H1 (cell line): ENCODE measurements around the gene ECSIT. TPM values are rescaled to one million over a fixed set of nuclear protein-coding genes. Genes with fewer than 3 reads are reported as not detected.

Experiments
- CTCF ChIA-PET: fragments of 300-600 bp; sonication (Branson Sonifier 250); formaldehyde crosslinking; loops from one replicate; lab custom pipeline; 2021; ENCODE audit not compliant: partially characterized antibody; lab: Charles Lee
- POLR2A ChIA-PET: fragments of 300-600 bp; sonication (Branson Sonifier 250); formaldehyde crosslinking; loops from one replicate; lab custom pipeline; 2021; ENCODE audit warnings: inconsistent platforms; ENCODE audit not compliant: partially characterized antibody; lab: Charles Lee
- DNase-seq, 2 experiments: peaks; one replicate each; pipeline versions ENCODE4 v3.0.0 to v3.0.0-alpha.2; 2010 to 2022; ENCODE audit warnings: low spot score in 2 of 2, low read depth in 1 of 2, mixed read lengths in 1 of 2
- FAIRE-seq: peaks from 2 replicates; lab custom pipeline; 2011; peaks lifted over from hg19 to GRCh38; lab: Jason Lieb, UNC
- H2AFZ ChIP-seq: 2 replicates; pipeline ENCODE4 v1.8.1; 2012; ENCODE audit warnings: low read length, inconsistent platforms
- H2AK5ac ChIP-seq: 2 replicates; pipeline ENCODE4 v1.6.1; 2013; ENCODE audit warnings: low read depth, low read length
- H2BK120ac ChIP-seq: replicated peaks from 2 replicates; pipeline ENCODE3; 2013; ENCODE audit warnings: low read depth, low read length, inconsistent platforms
- H2BK12ac ChIP-seq: 2 replicates; pipeline ENCODE4 v1.6.1; 2013; ENCODE audit warnings: low read depth, low read length
- H2BK15ac ChIP-seq: 2 replicates; pipeline ENCODE4 v1.6.1; 2013; ENCODE audit warnings: low read length
- H2BK20ac ChIP-seq: 2 replicates; pipeline ENCODE4 v1.6.1; 2013; ENCODE audit warnings: low read length
- H2BK5ac ChIP-seq: 2 replicates; pipeline ENCODE4 v1.6.1; 2013; ENCODE audit warnings: low read depth, low read length
- H3K14ac ChIP-seq: 2 replicates; pipeline ENCODE4 v1.6.1; 2013; ENCODE audit warnings: inconsistent platforms; ENCODE audit not compliant: insufficient read length
- H3K18ac ChIP-seq: 2 replicates; pipeline ENCODE4 v1.6.1; 2013; ENCODE audit warnings: low read length; ENCODE audit errors: extremely low read depth
- H3K23ac ChIP-seq: 2 replicates; pipeline ENCODE4 v1.6.1; 2013; ENCODE audit warnings: inconsistent platforms; ENCODE audit not compliant: insufficient read length
- H3K23me2 ChIP-seq: 2 replicates; pipeline ENCODE4 v1.6.1; 2013; ENCODE audit warnings: low read depth, low read length
- H3K27ac ChIP-seq: 2 replicates; pipeline ENCODE4 v1.6.1; 2011; ENCODE audit warnings: low read depth, low read length, inconsistent platforms
- H3K27me3 ChIP-seq, 4 experiments: replicated peaks in 1 of 4; 1 replicate in 1 of 4; 2 replicates in 3 of 4; pipeline versions ENCODE4 v1.6.1 to v1.8.1; 2011 to 2013; ENCODE audit warnings: low read length in 3 of 4, mild to moderate bottlenecking in 3 of 4, inconsistent platforms in 2 of 4, mixed read lengths in 2 of 4, moderate library complexity in 1 of 4; ENCODE audit not compliant: control insufficient read depth in 3 of 4, insufficient read depth in 3 of 4; ENCODE audit errors: extremely low read depth in 1 of 4
- H3K36me3 ChIP-seq, 4 experiments: 2 replicates each; pipeline versions ENCODE4 v1.6.1 to v1.8.1; 2011 to 2013; ENCODE audit warnings: mild to moderate bottlenecking in 4 of 4, low read length in 3 of 4, moderate library complexity in 2 of 4, control low read depth in 1 of 4, inconsistent platforms in 1 of 4; ENCODE audit not compliant: insufficient read depth in 4 of 4, control insufficient read depth in 2 of 4
- H3K4ac ChIP-seq: replicated peaks from 2 replicates; pipeline ENCODE3; 2013; ENCODE audit warnings: low read length, low read depth, mixed read lengths, inconsistent platforms; ENCODE audit not compliant: insufficient read length
- H3K4me1 ChIP-seq, 4 experiments: replicated peaks in 1 of 4; 1 replicate in 1 of 4; 2 replicates in 3 of 4; pipeline versions ENCODE4 v1.6.1 to v1.8.1; 2011 to 2013; ENCODE audit warnings: low read length in 3 of 4, inconsistent platforms in 2 of 4, mixed read lengths in 1 of 4; ENCODE audit not compliant: insufficient read depth in 4 of 4, control insufficient read depth in 3 of 4
- H3K4me2 ChIP-seq, 2 experiments: 2 replicates each; pipeline versions ENCODE4 v1.6.1 to v1.8.1; 2011 to 2013; ENCODE audit warnings: low read depth in 2 of 2, low read length in 2 of 2, control low read depth in 1 of 2, inconsistent platforms in 1 of 2, mild to moderate bottlenecking in 1 of 2; ENCODE audit not compliant: insufficient read depth in 1 of 2
- H3K4me3 ChIP-seq, 4 experiments: fragments of 200-600, 300-600 bp in 1 of 4; sonication (generic), shearing (Covaris generic), sonication (Bioruptor Twin) in 1 of 4; 2 replicates each; pipeline versions ENCODE4 v1.5.1 to v1.8.1; 2011 to 2016; ENCODE audit warnings: low read length in 4 of 4, low read depth in 3 of 4, control low read depth in 2 of 4, inconsistent platforms in 2 of 4, mild to moderate bottlenecking in 2 of 4, mixed read lengths in 1 of 4, moderate library complexity in 1 of 4; ENCODE audit not compliant: insufficient read depth in 2 of 4; ENCODE audit errors: extremely low read depth in 1 of 4
- H3K56ac ChIP-seq: replicated peaks from 2 replicates; pipeline ENCODE3; 2013; ENCODE audit warnings: low read depth, mild to moderate bottlenecking, mixed read lengths, low read length, inconsistent platforms; ENCODE audit not compliant: insufficient read length
- H3K79me1 ChIP-seq: 2 replicates; pipeline ENCODE4 v1.6.1; 2013; ENCODE audit warnings: low read depth, low read length, control low read depth
- H3K79me2 ChIP-seq, 2 experiments: 2 replicates each; pipeline versions ENCODE4 v1.6.1 to v1.8.1; 2012 to 2013; ENCODE audit warnings: low read length in 2 of 2, mild to moderate bottlenecking in 2 of 2, inconsistent platforms in 1 of 2; ENCODE audit not compliant: insufficient read depth in 2 of 2, control insufficient read depth in 1 of 2
- H3K9ac ChIP-seq, 4 experiments: replicated peaks in 1 of 4; 1 replicate in 1 of 4; 2 replicates in 3 of 4; pipeline versions ENCODE4 v1.6.1 to v1.8.1; 2011 to 2013; ENCODE audit warnings: low read depth in 3 of 4, low read length in 3 of 4, control low read depth in 2 of 4, mild to moderate bottlenecking in 2 of 4, moderate library complexity in 2 of 4, inconsistent platforms in 1 of 4; ENCODE audit errors: extremely low read depth in 1 of 4
- H3K9me3 ChIP-seq, 2 experiments: 2 replicates each; pipeline versions ENCODE4 v1.6.1 to v1.8.1; 2012 to 2013; ENCODE audit warnings: mild to moderate bottlenecking in 2 of 2, moderate library complexity in 2 of 2, control low read depth in 1 of 2, inconsistent platforms in 1 of 2, low read depth in 1 of 2, low read length in 1 of 2, mixed read lengths in 1 of 2; ENCODE audit not compliant: insufficient read depth in 2 of 2
- H4K20me1 ChIP-seq, 2 experiments: replicated peaks in 1 of 2; 2 replicates each; pipeline versions ENCODE3 to v1.8.1; 2011 to 2013; ENCODE audit warnings: inconsistent platforms in 2 of 2, low read length in 2 of 2, mild to moderate bottlenecking in 1 of 2; ENCODE audit not compliant: insufficient read depth in 2 of 2, control insufficient read depth in 1 of 2
- H4K5ac ChIP-seq: 2 replicates; pipeline ENCODE4 v1.6.1; 2013; ENCODE audit warnings: low read length, low read depth, mixed read lengths, inconsistent platforms; ENCODE audit not compliant: insufficient read length
- H4K8ac ChIP-seq: 2 replicates; pipeline ENCODE4 v1.8.0; 2013; ENCODE audit warnings: mild to moderate bottlenecking, moderate library complexity, low read length, inconsistent platforms; ENCODE audit not compliant: insufficient read depth; ENCODE audit errors: extremely low read depth
- H4K91ac ChIP-seq: replicated peaks from 2 replicates; pipeline ENCODE3; 2013; ENCODE audit warnings: low read length, mixed read lengths, inconsistent platforms; ENCODE audit not compliant: insufficient read length
- ASH2L ChIP-seq: fragments of 200-600, 300-600 bp; sonication (generic); IDR thresholded peaks from one replicate; pipeline ENCODE4 v1.7.1; 2017; ENCODE audit warnings: low read length
- CHD2 ChIP-seq: IDR thresholded peaks from 2 replicates; pipeline ENCODE4 v1.6.1; 2012; ENCODE audit warnings: low read length, improper control_type of control experiment
- CTBP2 ChIP-seq: IDR thresholded peaks from 2 replicates; pipeline ENCODE4 v1.7.0; 2011; ENCODE audit warnings: borderline replicate concordance, mild to moderate bottlenecking, moderate library complexity, mixed read lengths, low read length; ENCODE audit not compliant: insufficient read depth, insufficient read length
- FOSL1 ChIP-seq: IDR thresholded peaks from 2 replicates; pipeline ENCODE4 v1.6.1; 2011; ENCODE audit warnings: mild to moderate bottlenecking, low read depth, low read length, moderate library complexity; ENCODE audit not compliant: insufficient read depth
- JUN ChIP-seq: IDR thresholded peaks from 2 replicates; pipeline ENCODE4 v1.6.1; 2011; ENCODE audit warnings: low read depth, mild to moderate bottlenecking, improper control_type of control experiment, low read length
- KDM4A ChIP-seq: IDR thresholded peaks from one replicate; pipeline ENCODE4 v1.7.1; 2012; ENCODE audit warnings: low read depth, mild to moderate bottlenecking, moderate library complexity, low read length, inconsistent platforms; ENCODE audit not compliant: severe bottlenecking
- MAFK ChIP-seq: IDR thresholded peaks from 2 replicates; pipeline ENCODE4 v1.6.1; 2012; ENCODE audit warnings: low read depth, mild to moderate bottlenecking, improper control_type of control experiment, low read length
- TAF1 ChIP-seq: IDR thresholded peaks from 2 replicates; pipeline ENCODE4 v1.6.1; 2011; ENCODE audit warnings: mild to moderate bottlenecking, low read depth, low read length
- TAF7 ChIP-seq: optimal IDR thresholded peaks from 2 replicates; pipeline ENCODE3; 2011; ENCODE audit warnings: low read depth, mild to moderate bottlenecking, inconsistent platforms, low read length, moderate library complexity, borderline replicate concordance
- TCF12 ChIP-seq: IDR thresholded peaks from 2 replicates; pipeline ENCODE4 v1.6.1; 2011; ENCODE audit warnings: low read depth, mild to moderate bottlenecking, low read length
- TEAD4 ChIP-seq: IDR thresholded peaks from 2 replicates; pipeline ENCODE4 v1.6.1; 2012; ENCODE audit warnings: low read depth, low read length, inconsistent platforms, mixed read lengths
- WGBS, 2 experiments: shearing (Covaris generic) in 1 of 2; methylation state at CpG; one replicate each; pipeline versions ENCODE4 v1.1.6 to v1.1.7; 2013 to 2015; ENCODE audit warnings: low lambda C conversion rate in 2 of 2, mixed read lengths in 2 of 2, inconsistent platforms in 1 of 2, low coverage in 1 of 2, missing lambda C conversion rate in 1 of 2; ENCODE audit not compliant: insufficient replicate concordance in 2 of 2, insufficient coverage in 1 of 2, insufficient read length in 1 of 2; ENCODE audit errors: extremely low coverage in 1 of 2, missing lambda C conversion rate in 1 of 2; 5-methylcytosine and 5-hydroxymethylcytosine counted together
- polyA plus RNA-seq, 7 experiments: library from polyadenylated mRNA; depleted of rRNA in 3 of 7; stranded (reverse) in 5 of 7; unstranded in 2 of 7; fragments of >200 nt in 5 of 7; fragments of 200-250 nt in 2 of 7; gene quantifications; 1 replicate in 5 of 7; 2 replicates in 1 of 7; 4 replicates in 1 of 7; pipeline versions ENCODE4 v1.2.1 to v1.2.3, GENCODE V29; 2011 to 2013; ENCODE audit warnings: missing spikeins in 2 of 7, mixed read lengths in 2 of 7
- total RNA-seq: library from RNA; stranded (reverse); fragmentation: NEBNext Ultra II Directional; extraction: Animal tissue kit (Norgen Biotek cat#: 25700); gene quantifications from 2 replicates; pipeline ENCODE4 v1.2.1, GENCODE V29; 2021

The ECSIT gene
- total and polyA plus RNA-seq, 2 of the 8 experiments (the other 6 are each of a cell fraction or from before 2014, with no cell fraction given), result 55.7 to 74.1 TPM

- H3K9me3 ChIP-seq, result no peaks in the 10 kb centered on the region
- H2AK5ac ChIP-seq, result no peak overlapping the region
- H2AFZ ChIP-seq, result no peak overlapping the region
- no peak overlapping the region for H3K4ac ChIP-seq
- no peak overlapping the region for H4K8ac ChIP-seq
- H3K23ac ChIP-seq, result no peak overlapping the region
- H4K20me1 ChIP-seq, result peaks cover 2 to 26% of the 10 kb centered on the region in 2 experiments
- 93% methylated on average over 12 of the region's 12 CpGs; no CpG with 5 or more reads in 1 of the 2 experiments for WGBS, 2 experiments
- TF ChIP-seq CTBP2 (no peak), TAF1 (no peak), TCF12 (no peak), MAFK (no peak), TAF7 (no peak), FOSL1 (no peak), ASH2L (no peak), CHD2 (no peak), TEAD4 (no peak), KDM4A (no peak), JUN (no peak)
- no peak for FAIRE-seq
- ChIA-PET POLR2A (interaction anchor here (0.6 kb wide), 1 partner anchor 1300 kb away, joined by 3 read pairs; no protein-coding TSS in a partner anchor), CTCF (interaction anchor here (0.8 to 1.4 kb wide), 2 partner anchors 18 to 208 kb away, joined by 4 to 8 read pairs; partner anchors contain the start of gene TMEM205)
- no peak overlapping the region for H2BK120ac ChIP-seq
- no peak overlapping the region for H3K9ac ChIP-seq
- H3K4me3 ChIP-seq, result no peak overlapping the region
- peaks cover 7% of the 10 kb centered on the region; the same call in 1 of the 2 replicates for H3K23me2 ChIP-seq
- no peaks in the 10 kb centered on the region for H3K27me3 ChIP-seq
- H3K79me2 ChIP-seq, result peaks cover 4 to 33% of the 10 kb centered on the region in 2 experiments; a peak in 3 of 4 replicates
- no peak overlapping the region for H2BK5ac ChIP-seq
- no peak overlapping the region for H3K27ac ChIP-seq
- no peak overlapping the region for H2BK20ac ChIP-seq
- H3K18ac ChIP-seq, result no peak overlapping the region
- no peak overlapping the region for H4K5ac ChIP-seq
- H3K36me3 ChIP-seq, result peaks cover 0 to 21% (median 14%) of the 10 kb centered on the region in 4 experiments; a peak in 5 of 8 replicates
- no peak for DNase-seq
- no peak overlapping the region for H2BK12ac ChIP-seq
- peaks cover 0 to 8% (median 0%) of the 10 kb centered on the region in 4 experiments; a peak in 3 of 7 replicates for H3K4me1 ChIP-seq
- no peak overlapping the region for H4K91ac ChIP-seq
- H2BK15ac ChIP-seq, result no peak overlapping the region
- H3K4me2 ChIP-seq, result no peak overlapping the region
- no peak overlapping the region for H3K56ac ChIP-seq
- no peak overlapping the region for H3K14ac ChIP-seq
- peaks cover 14% of the 10 kb centered on the region for H3K79me1 ChIP-seq
Measured at GRCh38 chr19:11554160-11554559, 25.2 kb upstream of the ECSIT start.
